Thyroid gland (tissue), 4 donors: ENCODE measurements around the gene ALX1. TPM values are rescaled to one million over a fixed set of nuclear protein-coding genes. Genes with fewer than 3 reads are reported as not detected.

ENCODE experiments used
- DNase-seq, 2 donors: peaks; one replicate each; pipeline ENCODE4 v3.0.0-alpha.2; 2019
- H3K27ac ChIP-seq, 3 donors: fragments of 200-600 bp; sonication (generic); 1 replicate in 2 of 3; 2 replicates in 1 of 3; pipeline ENCODE4 v1.5.1; 2016 to 2019; ENCODE audit warnings: mild to moderate bottlenecking in 1 of 3, moderate library complexity in 1 of 3
- H3K27me3 ChIP-seq: fragments of 200-600 bp; sonication (generic); one replicate; pipeline ENCODE4 v1.5.1; 2019
- H3K36me3 ChIP-seq, 2 donors: fragments of 200-600 bp; sonication (generic); one replicate each; pipeline ENCODE4 v1.5.1; 2016 to 2019
- H3K4me1 ChIP-seq, 2 donors: fragments of 200-600 bp; sonication (generic); one replicate each; pipeline ENCODE4 v1.5.1; 2017 to 2019
- H3K4me3 ChIP-seq, 3 donors: fragments of 200-600 bp; sonication (generic); replicated peaks in 1 of 3; 1 replicate in 2 of 3; 2 replicates in 1 of 3; pipeline ENCODE4 v1.5.1; 2016; ENCODE audit warnings: mild to moderate bottlenecking in 1 of 3
- H3K9me3 ChIP-seq: fragments of 200-600 bp; sonication (generic); one replicate; pipeline ENCODE4 v1.5.1; 2017
- POLR2A ChIP-seq, 2 donors: fragments of 450-650 bp; IDR thresholded peaks; one replicate each; pipeline ENCODE4 v1.6.1; 2017; ENCODE audit warnings: antibody characterized with exemption in 2 of 2, mild to moderate bottlenecking in 2 of 2, moderate library complexity in 1 of 2
- WGBS, 2 donors: methylation state at CpG; one replicate each; pipeline ENCODE4 v1.1.5; 2017; 5-methylcytosine and 5-hydroxymethylcytosine counted together
- intact Hi-C: fragments of 100-400 bp; cut with DNase I; formaldehyde crosslinking; loops from one replicate; pipeline ENCODE4 v1.15.1; 2023
- total RNA-seq, 4 donors: library from RNA; depleted of rRNA; stranded (reverse); fragments of >200 nt; gene quantifications; one replicate each; pipeline ENCODE4 v1.2.3, GENCODE V29; 2016
- TF ChIP-seq, protein P1 (sequence below), 6 experiments: fragments of 200-600 bp in 3 of 6; fragments of 450-650 bp in 3 of 6; sonication (generic) in 3 of 6; IDR thresholded peaks; one replicate each; pipeline ENCODE4 v1.5.1; 2016 to 2019; ENCODE audit warnings: antibody characterized with exemption in 6 of 6, mild to moderate bottlenecking in 2 of 6, inconsistent platforms in 1 of 6, moderate library complexity in 1 of 6

ALX1 gene
- 1 to 10 TPM in 1 of 4 donors, not detected in 3; 1.1 TPM for total RNA-seq

DNA sequence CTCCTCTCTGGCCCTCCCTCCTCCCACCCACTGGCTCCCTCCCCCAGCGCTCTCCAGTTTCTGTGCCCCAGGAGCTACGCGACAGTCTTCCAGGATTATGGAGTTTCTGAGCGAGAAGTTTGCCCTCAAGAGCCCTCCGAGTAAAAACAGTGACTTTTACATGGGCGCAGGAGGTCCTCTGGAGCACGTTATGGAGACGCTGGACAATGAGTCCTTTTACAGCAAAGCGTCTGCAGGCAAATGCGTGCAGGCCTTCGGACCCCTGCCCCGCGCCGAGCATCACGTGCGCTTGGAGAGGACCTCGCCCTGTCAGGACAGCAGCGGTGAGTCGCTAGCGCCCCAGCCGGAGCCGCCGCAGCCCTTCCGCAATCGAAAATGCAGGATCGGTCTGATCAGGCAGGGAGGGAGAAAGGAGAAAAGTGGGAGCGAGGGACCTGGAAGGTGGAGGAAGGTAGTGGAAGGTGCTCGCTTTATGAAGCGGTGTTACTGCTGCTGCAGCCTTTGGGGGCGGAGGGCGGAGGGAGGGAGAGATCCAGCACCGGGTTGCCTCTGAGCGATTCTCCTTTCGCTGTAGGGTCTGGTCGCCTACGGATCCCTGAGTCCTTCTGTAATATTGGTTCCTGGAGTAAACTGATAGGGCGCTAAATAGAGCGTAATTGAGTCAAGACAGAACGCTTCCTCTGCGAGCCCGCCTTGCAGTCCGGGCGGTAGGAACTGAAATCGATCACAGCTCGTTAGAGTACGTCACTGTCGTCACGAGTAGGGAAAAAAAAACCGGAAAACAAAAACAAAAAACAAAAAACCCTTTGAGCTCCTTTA, at the start of gene ALX1:
Gene ALX1, plus strand, starts transcription at position 56 of the 819 bp plus-strand sequence. Its CDS starts 42 bp downstream, at position 98.
- peaks cover 11 to 19% of the 10 kb centered on the region in 2 donors for H3K4me1 ChIP-seq
- intact Hi-C loops: no loop called here
- H3K27me3 ChIP-seq: peaks cover 40% of the 10 kb centered on the region
- no peaks in the 10 kb centered on the region for H3K9me3 ChIP-seq
- H3K27ac ChIP-seq: no peak within 1 kb of the TSS
- no peaks in the 10 kb centered on the region for H3K36me3 ChIP-seq
- 4 to 7% methylated on average over 44 of the region's 49 CpGs for WGBS, 2 donors
- no peak for TF ChIP-seq POLR2A (IDR thresholded peaks at IDR 0.05)
- TF ChIP-seq, protein P1, sequence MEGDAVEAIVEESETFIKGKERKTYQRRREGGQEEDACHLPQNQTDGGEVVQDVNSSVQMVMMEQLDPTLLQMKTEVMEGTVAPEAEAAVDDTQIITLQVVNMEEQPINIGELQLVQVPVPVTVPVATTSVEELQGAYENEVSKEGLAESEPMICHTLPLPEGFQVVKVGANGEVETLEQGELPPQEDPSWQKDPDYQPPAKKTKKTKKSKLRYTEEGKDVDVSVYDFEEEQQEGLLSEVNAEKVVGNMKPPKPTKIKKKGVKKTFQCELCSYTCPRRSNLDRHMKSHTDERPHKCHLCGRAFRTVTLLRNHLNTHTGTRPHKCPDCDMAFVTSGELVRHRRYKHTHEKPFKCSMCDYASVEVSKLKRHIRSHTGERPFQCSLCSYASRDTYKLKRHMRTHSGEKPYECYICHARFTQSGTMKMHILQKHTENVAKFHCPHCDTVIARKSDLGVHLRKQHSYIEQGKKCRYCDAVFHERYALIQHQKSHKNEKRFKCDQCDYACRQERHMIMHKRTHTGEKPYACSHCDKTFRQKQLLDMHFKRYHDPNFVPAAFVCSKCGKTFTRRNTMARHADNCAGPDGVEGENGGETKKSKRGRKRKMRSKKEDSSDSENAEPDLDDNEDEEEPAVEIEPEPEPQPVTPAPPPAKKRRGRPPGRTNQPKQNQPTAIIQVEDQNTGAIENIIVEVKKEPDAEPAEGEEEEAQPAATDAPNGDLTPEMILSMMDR (IDR thresholded peaks at IDR 0.05): no peak
- DNase-seq: peak; percentile 11
- H3K4me3 ChIP-seq: peak within 1 kb of the TSS in 2 of 3 donors; percentile 10 to 16

DNA sequence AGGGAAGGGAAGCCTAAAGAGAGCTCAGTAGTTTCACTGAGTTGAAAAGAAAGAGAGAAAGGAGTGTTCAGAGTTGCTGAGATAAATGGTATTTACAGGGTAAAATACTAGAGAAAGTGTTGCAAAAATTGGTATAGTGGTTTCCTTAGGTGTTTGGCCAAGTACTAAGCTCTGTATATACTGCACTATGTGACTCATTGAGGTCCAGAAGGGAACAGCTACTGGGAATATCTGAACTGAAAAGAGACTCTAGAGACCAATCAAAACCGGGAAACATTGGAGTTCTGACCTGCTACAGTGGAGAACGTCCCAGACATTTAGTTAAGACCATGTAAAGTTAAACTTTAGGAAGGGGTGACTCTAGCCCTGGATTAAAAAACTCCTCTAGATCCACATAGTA, 42.7 kb upstream of the ALX1 start:
- H3K36me3 ChIP-seq: no peaks in the 10 kb centered on the region
- no peaks in the 10 kb centered on the region for H3K4me1 ChIP-seq
- 60 to 68% methylated on average over 2 of the region's 2 CpGs for WGBS, 2 donors
- no peak overlapping the region for H3K4me3 ChIP-seq
- intact Hi-C loops: no loop called here
- H3K27ac ChIP-seq: no peak overlapping the region
- no peaks in the 10 kb centered on the region for H3K27me3 ChIP-seq
- no peak for DNase-seq
- TF ChIP-seq, protein P1 (IDR thresholded peaks at IDR 0.05): no peak
- no peak for TF ChIP-seq POLR2A (IDR thresholded peaks at IDR 0.05)
- no peaks in the 10 kb centered on the region for H3K9me3 ChIP-seq

DNA sequence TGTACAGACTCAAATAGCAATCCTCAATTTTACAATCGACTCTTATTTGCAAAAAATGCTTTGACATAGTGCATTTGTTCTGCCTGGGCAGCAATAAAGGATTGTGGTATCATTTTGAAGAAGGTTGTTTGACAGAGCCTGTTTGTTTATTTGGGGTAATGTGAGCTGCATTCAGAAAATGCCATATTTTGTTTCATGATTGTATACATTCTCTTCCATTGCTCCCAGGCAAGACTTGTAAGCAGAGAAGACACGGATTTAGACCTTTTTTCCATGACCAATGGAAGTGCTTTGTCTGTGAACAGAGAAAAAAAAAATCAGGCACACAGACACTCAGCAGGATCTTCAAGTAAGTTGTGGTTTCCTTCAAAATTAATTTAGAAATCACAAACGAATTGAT, 35.5 kb upstream of the ALX1 start:
- H3K27me3 ChIP-seq: no peaks in the 10 kb centered on the region
- no peaks in the 10 kb centered on the region for H3K4me1 ChIP-seq
- no peak for TF ChIP-seq POLR2A (IDR thresholded peaks at IDR 0.05)
- TF ChIP-seq, protein P1 (IDR thresholded peaks at IDR 0.05): no peak
- no peak overlapping the region for H3K4me3 ChIP-seq
- H3K27ac ChIP-seq: no peak overlapping the region
- no peaks in the 10 kb centered on the region for H3K36me3 ChIP-seq
- intact Hi-C loops: no loop called here
- 65 to 67% methylated on average over 3 of the region's 3 CpGs for whole genome bisulfite sequencing, 2 donors
- no peak for DNase-seq
- no peaks in the 10 kb centered on the region for H3K9me3 ChIP-seq

DNA sequence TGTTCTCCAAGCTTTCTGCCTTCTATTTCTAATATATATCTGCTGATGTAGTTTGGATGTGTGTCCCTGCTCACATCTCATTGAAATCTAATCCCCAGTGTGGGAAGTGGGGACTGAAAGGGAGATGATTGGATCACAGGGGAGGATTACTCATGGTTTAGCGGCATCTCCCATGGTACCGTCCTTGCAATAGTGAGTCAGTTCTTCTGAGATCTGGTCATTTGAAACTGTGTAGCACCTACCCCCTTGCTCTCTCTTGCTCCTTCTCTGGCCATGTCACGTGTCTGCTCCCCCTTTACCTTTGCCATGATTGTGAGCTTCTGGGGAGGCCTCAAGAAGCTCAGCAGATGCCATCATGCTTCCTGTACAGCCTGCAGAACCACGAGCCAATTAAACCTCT, 26.2 kb upstream of the ALX1 start:
- no peaks in the 10 kb centered on the region for H3K4me1 ChIP-seq
- no peak for DNase-seq
- intact Hi-C loops: no loop called here
- 70% methylated on average over 4 of the region's 4 CpGs for WGBS, 2 donors
- H3K27me3 ChIP-seq: no peaks in the 10 kb centered on the region
- no peaks in the 10 kb centered on the region for H3K36me3 ChIP-seq
- H3K9me3 ChIP-seq: no peaks in the 10 kb centered on the region
- H3K27ac ChIP-seq: no peak overlapping the region
- TF ChIP-seq, protein P1 (IDR thresholded peaks at IDR 0.05): no peak
- H3K4me3 ChIP-seq: no peak overlapping the region

DNA sequence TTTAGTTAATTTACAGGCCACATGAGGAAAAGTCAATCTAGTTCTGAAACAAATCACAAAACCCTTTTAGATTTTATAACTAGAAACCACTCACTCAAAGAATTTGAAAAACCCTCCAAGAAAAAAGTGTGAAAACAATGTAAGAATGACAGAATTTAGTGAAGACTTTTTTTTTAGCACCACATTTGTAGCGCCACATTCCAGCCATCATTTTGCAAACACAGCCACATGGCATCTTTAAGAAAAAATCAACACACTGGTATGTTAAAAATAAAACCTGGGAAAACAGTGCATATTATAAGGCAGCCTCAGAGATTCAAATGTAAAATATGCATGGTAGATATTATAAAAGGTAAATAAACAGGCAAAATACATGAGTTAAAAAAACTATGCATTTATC, 22.3 kb upstream of the ALX1 start:
- Histone ChIP-seq H3K36me3 (no peaks in the 10 kb centered on the region), H3K27me3 (no peaks in the 10 kb centered on the region), H3K4me1 (no peaks in the 10 kb centered on the region), H3K27ac (no peak overlapping the region), H3K9me3 (no peaks in the 10 kb centered on the region), H3K4me3 (no peak overlapping the region)
- intact Hi-C loops: no loop called here
- DNase-seq: no peak
- TF ChIP-seq, protein P1 (IDR thresholded peaks at IDR 0.05): no peak
- TF ChIP-seq POLR2A (IDR thresholded peaks at IDR 0.05): no peak
- WGBS, 2 donors: 86 to 100% methylated on average over 1 of the region's 1 CpG
